GM18505 (cell line): ENCODE results near the gene PGS1.

Source experiments
- ATAC-seq: cut with Tn5 transposase; IDR thresholded peaks from one replicate; pipeline ENCODE4 v1.9.1; 2021; ENCODE audit not compliant: unreplicated experiment
- POLR2A ChIP-seq: IDR thresholded peaks from 4 replicates; pipeline ENCODE4 v1.6.1; 2011; ENCODE audit warnings: borderline replicate concordance; ENCODE audit not compliant: insufficient read depth, insufficient read length; ENCODE audit errors: extremely low read depth

The PGS1 gene

DNA sequence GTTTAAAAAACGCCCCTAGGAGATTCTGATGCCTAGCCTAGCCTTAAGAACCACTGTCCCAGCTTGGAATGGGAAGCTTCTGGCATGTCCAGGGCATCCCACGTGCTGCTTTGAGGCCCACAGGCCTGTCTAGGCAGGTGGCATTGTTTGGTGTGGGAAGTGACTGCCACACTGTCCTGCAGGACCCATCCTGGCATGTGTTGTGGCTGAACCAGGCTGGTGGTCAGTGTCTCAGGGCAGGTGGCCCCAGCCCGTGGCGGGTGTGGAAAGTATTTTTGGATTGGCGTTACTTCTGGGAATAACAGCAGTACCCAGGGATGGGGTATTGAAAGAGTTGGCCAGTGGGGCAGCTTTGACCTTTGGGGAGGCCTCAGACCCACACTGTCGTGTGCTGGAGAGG lies 27.9 kb downstream of the PGS1 start:
- TF ChIP-seq POLR2A = no peak
- ATAC-seq = no peak

- no peak for TF ChIP-seq POLR2A
- ATAC-seq = no peak
Observed at GRCh38 chr17:78406920-78407319, 28.5 kb downstream of the PGS1 start.

DNA sequence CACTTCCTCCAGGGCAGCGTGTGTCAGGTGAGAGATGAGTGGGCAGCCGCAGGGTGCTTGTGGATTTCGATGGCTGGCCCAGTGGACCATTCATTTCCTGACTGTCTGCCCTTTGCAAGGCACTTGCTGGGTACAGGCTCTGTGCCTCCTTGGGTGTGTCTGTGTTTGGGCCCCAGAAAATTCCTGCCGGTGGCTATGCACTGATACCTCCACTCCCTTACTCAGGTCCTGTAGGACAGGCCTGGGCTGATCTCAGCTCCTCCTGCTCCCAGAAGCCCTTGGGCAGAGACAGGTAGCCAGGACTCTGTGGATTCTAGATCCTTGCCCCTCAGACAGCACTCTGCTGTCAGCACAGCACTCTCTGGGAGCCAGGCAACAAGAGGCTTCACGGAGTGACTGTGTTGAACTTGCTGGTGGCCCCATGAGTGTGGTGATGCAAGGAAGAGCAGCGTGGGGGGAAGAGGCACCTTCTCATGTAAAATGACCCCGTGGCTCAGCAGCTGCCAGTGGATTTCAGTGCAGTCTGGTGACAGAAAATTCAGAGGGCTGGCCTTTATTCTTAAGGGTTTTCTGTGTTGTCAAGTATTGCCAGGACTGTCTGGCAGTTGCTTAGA lies 29.0 kb downstream of the PGS1 start:
- no peak for TF ChIP-seq POLR2A
- ATAC-seq = no peak

- no peak for TF ChIP-seq POLR2A
- ATAC-seq = no peak
Observed at GRCh38 chr17:78408476-78409050, 30.1 kb downstream of the PGS1 start.

- no peak for ATAC-seq
- TF ChIP-seq POLR2A = no peak
Observed at GRCh38 chr17:78409191-78409928, 30.9 kb downstream of the PGS1 start.

- TF ChIP-seq POLR2A = no peak
- no peak for ATAC-seq
Observed at GRCh38 chr17:78411241-78411857, 32.9 kb downstream of the PGS1 start.

- no peak for TF ChIP-seq POLR2A
- no peak for ATAC-seq
Observed at GRCh38 chr17:78412403-78412802, 34.0 kb downstream of the PGS1 start.

GRCh38 chr17:78414178-78415162 lies 36.0 kb downstream of the PGS1 start:
- TF ChIP-seq POLR2A = no peak
- ATAC-seq = no peak

DNA sequence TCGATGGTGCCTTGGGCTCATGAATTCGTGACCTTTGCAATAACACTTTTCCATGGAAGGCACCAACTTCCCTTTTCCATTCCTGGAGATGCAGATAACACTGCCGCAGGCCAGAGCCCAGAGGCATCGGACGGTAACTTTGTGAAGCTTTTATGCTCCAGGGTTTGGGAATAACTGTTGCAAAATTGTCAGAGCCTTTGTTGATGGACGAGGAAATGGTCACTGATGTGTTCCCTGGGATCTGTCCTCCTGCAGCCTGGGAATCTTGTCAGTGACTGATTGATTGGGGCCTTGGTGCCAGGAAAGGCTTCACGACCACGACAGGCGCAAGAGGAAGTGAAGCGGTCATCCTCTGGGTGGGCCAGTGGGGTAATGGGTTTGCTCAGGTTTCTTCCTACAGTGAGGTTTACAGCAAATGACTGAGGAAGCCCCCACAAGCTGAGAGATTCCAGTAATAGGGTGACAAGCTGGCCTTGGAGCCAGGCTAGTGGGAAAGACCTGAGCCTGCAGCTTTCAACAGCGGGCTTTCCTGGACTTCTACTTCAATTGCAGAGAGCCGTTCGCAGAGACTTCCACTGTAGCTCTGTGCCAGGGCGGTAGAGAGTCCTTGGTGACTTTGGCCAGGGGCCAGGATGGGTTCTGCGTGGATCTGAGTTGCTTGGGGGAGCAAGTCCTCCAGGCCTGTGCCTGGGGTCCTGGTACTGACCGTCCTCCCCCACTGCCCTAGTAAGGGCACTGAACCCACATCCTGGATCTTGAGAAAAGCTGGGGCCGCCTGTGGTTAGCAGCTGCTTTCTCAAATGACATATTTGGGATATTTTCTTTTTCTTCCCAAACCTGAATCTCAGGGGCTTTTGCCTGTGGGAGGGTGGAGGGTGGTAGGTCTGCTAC lies 37.6 kb downstream of the PGS1 start:
- no peak for ATAC-seq
- no peak for TF ChIP-seq POLR2A

- ATAC-seq = no peak
- TF ChIP-seq POLR2A = no peak
Observed at GRCh38 chr17:78416791-78417530, 38.5 kb downstream of the PGS1 start.

GRCh38 chr17:78417531-78417909 lies 39.1 kb downstream of the PGS1 start:
- TF ChIP-seq POLR2A = no peak
- no peak for ATAC-seq
